Naive thymus-derived CD8-positive, alpha-beta T cell (primary cell): Measurements from ENCODE around the gene ZNF683. TPM values are rescaled to one million over a fixed set of nuclear protein-coding genes. Genes with fewer than 3 reads are reported as not detected.
"Not testable (repeated sequence)": the region's sequence is repeated elsewhere in the genome, so short reads cannot be mapped to it uniquely, and the experiment has no call there.

ENCODE experiments used
- ATAC-seq, 2 donors: fragments of 150-1000 bp; cut with Tn5 transposase in 1 of 2; sonication (Bioruptor Pico), chemical (Tn5 transposase) in 1 of 2; 1 replicate in 1 of 2; 2 replicates in 1 of 2; pipeline ENCODE4 v1.10.0; 2021; ENCODE audit warnings: mild to moderate bottlenecking in 2 of 2, moderate library complexity in 2 of 2
- POLR2A ChIA-PET: fragments of 350-600 bp; sonication (Branson Sonifier 250); formaldehyde crosslinking; loops from one replicate; lab custom pipeline; 2021; ENCODE audit warnings: antibody characterized with exemption; lab: Charles Lee
- DNase-seq, 10 donors: peaks; one replicate each; pipeline versions ENCODE4 v3.0.0 to v3.0.0-alpha.2; 2020 to 2022
- H3K27ac Mint-ChIP-seq, 10 donors: one replicate each; pipeline ENCODE4 v1.8.0; 2020 to 2022; ENCODE audit warnings: mild to moderate bottlenecking in 10 of 10, mixed read lengths in 10 of 10, moderate library complexity in 4 of 10, inconsistent platforms in 1 of 10
- H3K27me3 Mint-ChIP-seq, 5 donors: one replicate each; pipeline ENCODE4 v1.8.0; 2021 to 2022; ENCODE audit warnings: mixed read lengths in 5 of 5
- H3K36me3 Mint-ChIP-seq, 3 donors: one replicate each; pipeline ENCODE4 v1.8.0; 2020 to 2022; ENCODE audit warnings: mixed read lengths in 3 of 3, mild to moderate bottlenecking in 2 of 3, inconsistent platforms in 1 of 3
- H3K4me1 Mint-ChIP-seq, 4 donors: one replicate each; pipeline ENCODE4 v1.8.0; 2021 to 2022; ENCODE audit warnings: mixed read lengths in 4 of 4
- H3K4me3 Mint-ChIP-seq, 10 donors: one replicate each; pipeline ENCODE4 v1.8.0; 2020 to 2022; ENCODE audit warnings: mild to moderate bottlenecking in 10 of 10, mixed read lengths in 10 of 10, moderate library complexity in 6 of 10, inconsistent platforms in 1 of 10
- H3K9me3 Mint-ChIP-seq, 9 donors: one replicate each; pipeline ENCODE4 v1.8.0; 2020 to 2022; ENCODE audit warnings: mixed read lengths in 9 of 9, mild to moderate bottlenecking in 3 of 9, inconsistent platforms in 1 of 9, moderate library complexity in 1 of 9
- polyA plus RNA-seq, 3 donors: library from polyadenylated mRNA; unstranded; fragments of 300-500 nt; fragmentation: Illumina TruSeq; gene quantifications; one replicate each; pipeline ENCODE4 v1.2.3, GENCODE V29; 2021
- total RNA-seq, 8 experiments: library from RNA in 2 of 8; stranded (reverse) in 2 of 8; gene quantifications; one replicate each; pipeline ENCODE4 v1.2.3 and lab custom pipeline; 2021 to 2026

Gene ZNF683
- total and polyA plus RNA-seq, 5 experiments from 2014 or later: 0.42 to 6.3 (median 2.4) TPM

GRCh38 chr1:26378879-26379251, 6.3 kb upstream of the ZNF683 start:
- H3K27ac Mint-ChIP-seq: peak overlapping the region in 9 of 10 donors; percentile 83 to 94 (median 91)
- ATAC-seq (no peak), DNase-seq (no peak)
- peaks cover 34 to 69% (median 59%) of the 10 kb centered on the region in 4 donors for H3K4me1 Mint-ChIP-seq
- no peaks in the 10 kb centered on the region for H3K36me3 Mint-ChIP-seq
- peaks cover 0 to 3% (median 0%) of the 10 kb centered on the region in 5 donors for H3K27me3 Mint-ChIP-seq
- POLR2A ChIA-PET: interaction anchor here (0.5 to 9.2 kb wide), 17 partner anchors 9 to 1449 kb away, joined by 3 to 75 read pairs (median 6); partner anchors contain the start of genes CD52, DHDDS, RUNX3 and SH3BGRL3
- H3K9me3 Mint-ChIP-seq: no peaks in the 10 kb centered on the region
- peak overlapping the region in 9 of 10 donors; percentile 65 to 84 (median 75) for H3K4me3 Mint-ChIP-seq

GRCh38 chr1:26378088-26378878, 5.7 kb upstream of the ZNF683 start:
- peaks cover 40 to 74% (median 65%) of the 10 kb centered on the region in 4 donors for H3K4me1 Mint-ChIP-seq
- H3K4me3 Mint-ChIP-seq: peak overlapping the region; percentile 65 to 84 (median 74)
- no peaks in the 10 kb centered on the region for H3K36me3 Mint-ChIP-seq
- no peaks in the 10 kb centered on the region for H3K9me3 Mint-ChIP-seq
- H3K27ac Mint-ChIP-seq: peak overlapping the region; percentile 66 to 94 (median 90)
- ATAC-seq: peak; percentile 93 to 98
- peak in 9 of 10 donors; percentile 33 to 87 (median 71) for DNase-seq
- H3K27me3 Mint-ChIP-seq: peaks cover 0 to 3% (median 0%) of the 10 kb centered on the region in 5 donors
- POLR2A ChIA-PET: interaction anchor here (0.5 to 9.2 kb wide), 24 partner anchors 9 to 1449 kb away, joined by 3 to 75 read pairs (median 4); partner anchors contain the start of genes CD52, DHDDS, RUNX3 and SH3BGRL3

- H3K36me3 Mint-ChIP-seq: peaks cover 0 to under 1% (median 0%) of the 10 kb centered on the region in 3 donors
- peak overlapping the region in 2 of 10 donors; percentile 52 for H3K4me3 Mint-ChIP-seq
- peaks cover 0 to 2% (median 0%) of the 10 kb centered on the region in 5 donors for H3K27me3 Mint-ChIP-seq
- H3K4me1 Mint-ChIP-seq: peaks cover 46 to 94% (median 82%) of the 10 kb centered on the region in 4 donors
- no peak for DNase-seq
- no peak for ATAC-seq
- POLR2A ChIA-PET: interaction anchor here (1.0 to 9.2 kb wide), 3 partner anchors 14 to 68 kb away, joined by 3 to 75 read pairs (median 3); no protein-coding TSS in a partner anchor
- H3K27ac Mint-ChIP-seq: peak overlapping the region in 3 of 10 donors; percentile 69 to 93 (median 88)
- H3K9me3 Mint-ChIP-seq: peaks cover 0 to under 1% (median 0%) of the 10 kb centered on the region in 9 donors
Measured at GRCh38 chr1:26376050-26376449, 3.5 kb upstream of the ZNF683 start.

- DNase-seq: no peak
- Mint-ChIP-seq H3K4me3 (peak overlapping the region; percentile 15 to 75 (median 53)), H3K27ac (peak overlapping the region in 9 of 10 donors; percentile 9 to 88 (median 67)), H3K36me3 (peaks cover 0 to 3% (median 0%) of the 10 kb centered on the region in 3 donors), H3K4me1 (peaks cover 54 to 97% (median 90%) of the 10 kb centered on the region in 4 donors), H3K27me3 (no peaks in the 10 kb centered on the region), H3K9me3 (peaks cover 0 to 5% (median 0%) of the 10 kb centered on the region in 9 donors)
- POLR2A ChIA-PET: interaction anchor here (1.0 to 9.2 kb wide), 5 partner anchors 13 to 90 kb away, joined by 3 to 75 read pairs (median 8); no protein-coding TSS in a partner anchor
- ATAC-seq: no peak
Measured at GRCh38 chr1:26375081-26375480, 2.5 kb upstream of the ZNF683 start.

GRCh38 chr1:26374361-26374760, 1.8 kb upstream of the ZNF683 start:
- not testable (repeated sequence) for ATAC-seq, H3K36me3 Mint-ChIP-seq, H3K9me3 Mint-ChIP-seq, DNase-seq, H3K27me3 Mint-ChIP-seq
- Mint-ChIP-seq H3K4me1 (peaks cover 56 to 96% (median 95%) of the 10 kb centered on the region in 4 donors), H3K27ac (peak overlapping the region in 4 of 10 donors; percentile 59 to 88 (median 78)), H3K4me3 (peak overlapping the region in 8 of 10 donors; percentile 52 to 77 (median 62))
- POLR2A ChIA-PET: interaction anchor here (0.9 to 9.2 kb wide), 6 partner anchors 12 to 95 kb away, joined by 3 to 75 read pairs (median 6); partner anchors contain the start of genes CD52 and SH3BGRL3

GRCh38 chr1:26373789-26374188, 1.2 kb upstream of the ZNF683 start:
- Mint-ChIP-seq H3K36me3 (peaks cover 0 to 3% (median 0%) of the 10 kb centered on the region in 3 donors), H3K9me3 (peaks cover 0 to 5% (median 0%) of the 10 kb centered on the region in 9 donors), H3K27me3 (no peaks in the 10 kb centered on the region), H3K4me1 (peaks cover 56 to 91% (median 90%) of the 10 kb centered on the region in 4 donors), H3K27ac (peak overlapping the region in 8 of 10 donors; percentile 7 to 88 (median 58)), H3K4me3 (peak overlapping the region in 9 of 10 donors; percentile 12 to 80 (median 61))
- POLR2A ChIA-PET: interaction anchor here (0.9 to 9.2 kb wide), 7 partner anchors 12 to 98 kb away, joined by 3 to 75 read pairs (median 3); partner anchors contain the start of genes CD52, HMGN2 and SH3BGRL3
- ATAC-seq (no peak), DNase-seq (no peak)

- Mint-ChIP-seq H3K4me3 (peak overlapping the region; percentile 12 to 80 (median 61)), H3K9me3 (peaks cover 0 to 5% (median 0%) of the 10 kb centered on the region in 9 donors), H3K4me1 (peaks cover 51 to 90% (median 89%) of the 10 kb centered on the region in 4 donors), H3K36me3 (peaks cover 0 to 3% (median 0%) of the 10 kb centered on the region in 3 donors), H3K27ac (peak overlapping the region in 8 of 10 donors; percentile 7 to 88 (median 74)), H3K27me3 (no peaks in the 10 kb centered on the region)
- peak in 6 of 10 donors; percentile 27 to 66 (median 40) for DNase-seq
- POLR2A ChIA-PET: interaction anchor here (0.6 to 9.2 kb wide), 6 partner anchors 11 to 99 kb away, joined by 3 to 75 read pairs (median 4); partner anchors contain the start of gene HMGN2
- peak; percentile 71 to 76 for ATAC-seq
Measured at GRCh38 chr1:26373281-26373680, 731 bp upstream of the ZNF683 start.

- ATAC-seq: no peak
- Mint-ChIP-seq H3K27me3 (no peaks in the 10 kb centered on the region), H3K4me3 (peak overlapping the region in 7 of 10 donors; percentile 2 to 80 (median 54)), H3K4me1 (peaks cover 44 to 90% (median 81%) of the 10 kb centered on the region in 4 donors), H3K36me3 (peaks cover 0 to 3% (median 0%) of the 10 kb centered on the region in 3 donors), H3K27ac (peak overlapping the region in 4 of 10 donors; percentile 67 to 88 (median 74)), H3K9me3 (peaks cover 0 to 5% (median 0%) of the 10 kb centered on the region in 9 donors)
- POLR2A ChIA-PET: interaction anchor here (9.2 kb wide), 1 partner anchor 10 kb away, joined by 75 read pairs; no protein-coding TSS in a partner anchor
- DNase-seq: no peak
Measured at GRCh38 chr1:26372039-26372438, 511 bp downstream of the ZNF683 start.

- ATAC-seq (peak in 1 of 2 donors; percentile 43), DNase-seq (peak in 2 of 10 donors; percentile 25 to 29)
- H3K27me3 Mint-ChIP-seq: peaks cover 0 to 2% (median 0%) of the 10 kb centered on the region in 5 donors
- peaks cover 36 to 78% (median 72%) of the 10 kb centered on the region in 4 donors for H3K4me1 Mint-ChIP-seq
- H3K36me3 Mint-ChIP-seq: peaks cover 0 to 3% (median 0%) of the 10 kb centered on the region in 3 donors
- H3K27ac Mint-ChIP-seq: peak overlapping the region in 7 of 10 donors; percentile 36 to 88 (median 69)
- peaks cover 0 to 5% (median 0%) of the 10 kb centered on the region in 9 donors for H3K9me3 Mint-ChIP-seq
- peak overlapping the region; percentile 51 to 87 (median 70) for H3K4me3 Mint-ChIP-seq
- POLR2A ChIA-PET: interaction anchor here (0.6 to 2.4 kb wide), 6 partner anchors 9 to 90 kb away, joined by 3 to 9 read pairs (median 4); no protein-coding TSS in a partner anchor
Measured at GRCh38 chr1:26370591-26371382, 1.8 kb downstream of the ZNF683 start.

- peaks cover 0 to 6% (median 0%) of the 10 kb centered on the region in 5 donors for H3K27me3 Mint-ChIP-seq
- H3K36me3 Mint-ChIP-seq: peaks cover 0 to 3% (median 0%) of the 10 kb centered on the region in 3 donors
- H3K4me3 Mint-ChIP-seq: peak overlapping the region in 1 of 10 donors; percentile 24
- DNase-seq: no peak
- H3K9me3 Mint-ChIP-seq: peaks cover 0 to 5% (median 0%) of the 10 kb centered on the region in 9 donors
- H3K27ac Mint-ChIP-seq: peak overlapping the region in 3 of 10 donors; percentile 23 to 53 (median 25)
- no peak for ATAC-seq
- peaks cover 29 to 73% (median 66%) of the 10 kb centered on the region in 4 donors for H3K4me1 Mint-ChIP-seq
- POLR2A ChIA-PET: interaction anchor here (1.7 kb wide), 1 partner anchor 10 kb away, joined by 8 read pairs; no protein-coding TSS in a partner anchor
Measured at GRCh38 chr1:26368486-26368885, 4.1 kb downstream of the ZNF683 start.

GRCh38 chr1:26368006-26368405, 4.5 kb downstream of the ZNF683 start:
- Mint-ChIP-seq H3K36me3 (peaks cover 0 to 3% (median 0%) of the 10 kb centered on the region in 3 donors), H3K4me3 (peak overlapping the region in 1 of 10 donors; percentile 40), H3K27me3 (peaks cover 0 to 6% (median 0%) of the 10 kb centered on the region in 5 donors), H3K27ac (peak overlapping the region in 2 of 10 donors; percentile 8 to 25), H3K9me3 (peaks cover 0 to 5% (median 0%) of the 10 kb centered on the region in 9 donors), H3K4me1 (peaks cover 30 to 73% (median 66%) of the 10 kb centered on the region in 4 donors)
- POLR2A ChIA-PET: interaction anchor here (1.2 kb wide), 1 partner anchor 80 kb away, joined by 3 read pairs; no protein-coding TSS in a partner anchor
- ATAC-seq (no peak), DNase-seq (no peak)
